Lung (tissue), 12 donors: ENCODE data around the gene CUBN. TPM values are rescaled to one million over a fixed set of nuclear protein-coding genes. Genes with fewer than 3 reads are reported as not detected.

Experiments
- ATAC-seq: fragments of 200-7000 bp; cut with Tn5 transposase; one replicate; pipeline ENCODE4 v1.9.1; 2020; ENCODE audit warnings: moderate number of reproducible peaks; ENCODE audit not compliant: insufficient read depth, low FRiP score
- DNase-seq, 3 donors: peaks; one replicate each; pipeline ENCODE4 v3.0.0-alpha.2; 2013 to 2017
- H3K27ac ChIP-seq, 2 donors: one replicate each; pipeline ENCODE4 v1.5.1; 2013; ENCODE audit warnings: mild to moderate bottlenecking in 2 of 2, moderate library complexity in 2 of 2, control low read depth in 1 of 2, inconsistent platforms in 1 of 2, low read depth in 1 of 2, low read length in 1 of 2
- H3K27me3 ChIP-seq, 3 donors: one replicate each; pipeline ENCODE4 v1.5.1; 2013; ENCODE audit warnings: low read length in 2 of 3; ENCODE audit not compliant: control insufficient read depth in 3 of 3, insufficient read depth in 3 of 3
- H3K36me3 ChIP-seq, 4 donors: one replicate each; pipeline ENCODE4 v1.5.1; 2013; ENCODE audit warnings: low read length in 4 of 4, mild to moderate bottlenecking in 1 of 4, moderate library complexity in 1 of 4; ENCODE audit not compliant: control insufficient read depth in 4 of 4, insufficient read depth in 4 of 4
- H3K4me1 ChIP-seq, 5 donors: one replicate each; pipeline ENCODE4 v1.5.1; 2013; ENCODE audit warnings: low read length in 5 of 5, mild to moderate bottlenecking in 2 of 5, moderate library complexity in 1 of 5; ENCODE audit not compliant: control insufficient read depth in 5 of 5, insufficient read depth in 5 of 5
- H3K4me3 ChIP-seq: one replicate; pipeline ENCODE4 v1.5.1; 2013; ENCODE audit warnings: mild to moderate bottlenecking, control low read depth, moderate library complexity
- H3K9ac ChIP-seq, 2 donors: one replicate each; pipeline ENCODE4 v1.5.1; 2013; ENCODE audit warnings: low read length in 2 of 2, control low read depth in 1 of 2; ENCODE audit not compliant: insufficient read depth in 1 of 2
- H3K9me3 ChIP-seq, 4 donors: one replicate each; pipeline ENCODE4 v1.5.1; 2013; ENCODE audit warnings: low read length in 3 of 4, mild to moderate bottlenecking in 1 of 4, moderate library complexity in 1 of 4; ENCODE audit not compliant: control insufficient read depth in 4 of 4, insufficient read depth in 3 of 4
- CTCF ChIP-seq: IDR thresholded peaks from 2 replicates; pipeline ENCODE4 v1.5.1; 2012; ENCODE audit warnings: mild to moderate bottlenecking; ENCODE audit errors: control extremely low read depth, extremely low read depth
- WGBS, 2 donors: extraction: QIAGEN DNeasy Blood & Tissue Kit; methylation state at CpG; one replicate each; pipeline ENCODE4 v1.1.7; 2013; 5-methylcytosine and 5-hydroxymethylcytosine counted together
- polyA plus RNA-seq, 2 donors: library from polyadenylated mRNA; stranded (reverse); fragments of 200-250 nt; gene quantifications; one replicate each; pipeline ENCODE4 v1.2.1, GENCODE V29; 2013
- total RNA-seq, 2 donors: library from RNA; depleted of rRNA in 1 of 2; stranded (reverse); fragments of >200 nt in 1 of 2; gene quantifications; one replicate each; pipeline ENCODE4 v1.2.1, GENCODE V29; 2014 to 2021
- donor health status: control.
- donor health status: control.
- donor health status: Bipolar disorder and iron deficiency.
- donor health status: healthy.
- donor health status: DM: yes; HTN: yes; CAD: no.

Gene CUBN
- total and polyA plus RNA-seq, 4 donors, result 0.33 to 5.1 (median 1.0) TPM

- H3K27me3 ChIP-seq, result no peaks in the 10 kb centered on the region
- peaks cover 0 to 25% (median 5%) of the 10 kb centered on the region in 5 donors for H3K4me1 ChIP-seq
- WGBS, 2 donors, result 95 to 96% methylated on average over 8 of the region's 8 CpGs
- H3K36me3 ChIP-seq, result no peaks in the 10 kb centered on the region
- H3K4me3 ChIP-seq, result no peak overlapping the region
- peak overlapping the region in 1 of 2 donors; percentile 26 for H3K27ac ChIP-seq
- no peak for TF ChIP-seq CTCF
- H3K9ac ChIP-seq, result no peak overlapping the region
- peaks cover 0 to 4% (median 2%) of the 10 kb centered on the region in 4 donors for H3K9me3 ChIP-seq
- DNase-seq, result no peak
- ATAC-seq, result no peak
Observed at GRCh38 chr10:16987976-16988610, 141.5 kb downstream of the CUBN start.

- H3K4me3 ChIP-seq, result no peak overlapping the region
- no peak for ATAC-seq
- WGBS, 2 donors, result 59 to 74% methylated on average over 4 of the region's 4 CpGs
- H3K27me3 ChIP-seq, result no peaks in the 10 kb centered on the region
- H3K27ac ChIP-seq, result peak overlapping the region in 1 of 2 donors; percentile 54
- peaks cover 0 to 18% (median 5%) of the 10 kb centered on the region in 5 donors for H3K4me1 ChIP-seq
- H3K36me3 ChIP-seq, result no peaks in the 10 kb centered on the region
- peaks cover 0 to 4% (median 2%) of the 10 kb centered on the region in 4 donors for H3K9me3 ChIP-seq
- H3K9ac ChIP-seq, result peak overlapping the region in 1 of 2 donors; percentile 8
- peak in 2 of 3 donors; percentile 40 to 43 for DNase-seq
- TF ChIP-seq CTCF, result no peak
Observed at GRCh38 chr10:16987206-16987621, 142.4 kb downstream of the CUBN start.

GRCh38 chr10:16986406-16987205 is 143.0 kb downstream of the CUBN start:
- Histone ChIP-seq H3K36me3 (no peaks in the 10 kb centered on the region), H3K4me1 (peaks cover 0 to 18% (median 5%) of the 10 kb centered on the region in 5 donors), H3K27me3 (no peaks in the 10 kb centered on the region), H3K9ac (peak overlapping the region in 1 of 2 donors; percentile 8), H3K9me3 (peaks cover 0 to 4% (median 2%) of the 10 kb centered on the region in 4 donors), H3K27ac (peak overlapping the region; percentile 54 to 81), H3K4me3 (no peak overlapping the region)
- 54 to 81% methylated on average over 10 of the region's 10 CpGs for WGBS, 2 donors
- ATAC-seq, result no peak
- TF ChIP-seq CTCF, result no peak
- peak; percentile 58 to 88 (median 85) for DNase-seq
